GM12891 (cell line): ENCODE results near the gene LRMDA.

Experiments
- POLR2A ChIP-seq: IDR thresholded peaks from 2 replicates; pipeline ENCODE4 v1.6.1; 2011; ENCODE audit warnings: low read depth, low read length, control low read depth
- POLR2AphosphoS5 ChIP-seq: IDR thresholded peaks from 2 replicates; pipeline ENCODE4 v1.6.1; 2011; ENCODE audit warnings: low read depth, low read length, control low read depth

DNA sequence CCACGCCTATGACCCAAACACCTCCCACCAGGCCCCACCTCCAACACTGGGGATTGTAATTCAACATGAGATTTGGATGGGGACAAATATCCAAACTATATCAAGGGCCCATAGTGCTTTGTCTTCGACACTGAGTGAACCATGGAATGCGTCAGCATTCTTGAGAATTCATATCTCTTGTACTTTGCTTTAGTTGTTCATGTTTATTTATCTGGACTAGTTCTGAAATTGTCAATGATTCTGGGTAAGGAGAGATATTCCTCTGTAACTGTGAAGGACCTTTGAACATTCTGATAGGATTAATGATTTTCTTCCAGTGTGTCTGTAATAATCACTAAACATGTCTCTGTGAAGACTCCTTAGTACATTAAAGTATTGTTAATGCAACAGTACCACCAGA lies 374.8 kb downstream of the LRMDA start:
- TF ChIP-seq POLR2AphosphoS5, result no peak
- TF ChIP-seq POLR2A, result no peak
